Muscle of back (tissue), 13 donors: ENCODE results near the gene CUEDC2. TPM values are rescaled to one million over a fixed set of nuclear protein-coding genes. Genes with fewer than 3 reads are reported as not detected.

Experiments
- DNase-seq, 3 donors: peaks; one replicate each; pipeline versions ENCODE4 v3.0.0 to v3.0.0-alpha.2; 2013
- long read RNA-seq, 9 donors: transcript quantifications; one replicate each; lab custom pipeline, GENCODE V29; 2026
- polyA plus RNA-seq, 10 donors: library from polyadenylated mRNA; unstranded; fragments of 120-200 nt; gene quantifications; one replicate each; pipeline ENCODE4 v1.2.1, GENCODE V29; 2013; ENCODE audit not compliant: insufficient read length in 10 of 10

The CUEDC2 gene
- polyA plus RNA-seq = 10 to 100 TPM; 45.7 to 63.9 (median 52.8) TPM
- long read RNA-seq, donor 1, transcript CUEDC2-201 (9 exons, 1,191 nt) = major isoform, 26 of 37 reads
- long read RNA-seq, donor 1, partial matches to known transcripts = 11 of 37 reads
- long read RNA-seq, donor 1, other reads (novel, unspliced or antisense) = 0 of 37 reads
- long read RNA-seq, donor 2, transcript CUEDC2-201 (9 exons, 1,191 nt) = major isoform, 27 of 35 reads
- long read RNA-seq, donor 2, partial matches to known transcripts = 7 of 35 reads
- long read RNA-seq, donor 2, other reads (novel, unspliced or antisense) = 0 of 35 reads
- long read RNA-seq, donor 3 = 0 reads
- long read RNA-seq, donor 4, transcript CUEDC2-201 (9 exons, 1,191 nt) = major isoform, 26 of 40 reads
- long read RNA-seq, donor 4, partial matches to known transcripts = 12 of 40 reads
- long read RNA-seq, donor 4, other reads (novel, unspliced or antisense) = 0 of 40 reads
- long read RNA-seq, donor 5, transcript CUEDC2-201 (9 exons, 1,191 nt) = major isoform, 39 of 40 reads
- long read RNA-seq, donor 5, partial matches to known transcripts = 0 of 40 reads
- long read RNA-seq, donor 5, other reads (novel, unspliced or antisense) = 0 of 40 reads
- long read RNA-seq, donor 6, transcript CUEDC2-201 (9 exons, 1,191 nt) = major isoform, 38 of 55 reads
- long read RNA-seq, donor 6, partial matches to known transcripts = 11 of 55 reads
- long read RNA-seq, donor 6, other reads (novel, unspliced or antisense) = 5 of 55 reads
- long read RNA-seq, donor 7, transcript CUEDC2-201 (9 exons, 1,191 nt) = major isoform, 16 of 22 reads
- long read RNA-seq, donor 7, partial matches to known transcripts = 5 of 22 reads
- long read RNA-seq, donor 7, other reads (novel, unspliced or antisense) = 0 of 22 reads
- long read RNA-seq, donor 8, transcript CUEDC2-201 (9 exons, 1,191 nt) = major isoform, 17 of 18 reads
- long read RNA-seq, donor 8, partial matches to known transcripts = 0 of 18 reads
- long read RNA-seq, donor 8, other reads (novel, unspliced or antisense) = 0 of 18 reads
- long read RNA-seq, donor 9, partial matches to known transcripts = 0 of 5 reads
- long read RNA-seq, donor 9, other reads (novel, unspliced or antisense) = 0 of 5 reads

- DNase-seq = peak; percentile 97 to 98 (median 98)
Measured at GRCh38 chr10:102432162-102432950, at the start of gene CUEDC2. Gene CUEDC2 (minus strand): TSS chr10:102432574. CDS start chr10:102425188, 7,386 bp downstream.

- no peak for DNase-seq
Measured at GRCh38 chr10:102480396-102480795, 48.0 kb upstream of the CUEDC2 start.

- DNase-seq = no peak
Measured at GRCh38 chr10:102479651-102480050, 47.3 kb upstream of the CUEDC2 start.

- no peak for DNase-seq
Measured at GRCh38 chr10:102476466-102477141, 44.2 kb upstream of the CUEDC2 start.

GRCh38 chr10:102475451-102476040, 43.2 kb upstream of the CUEDC2 start:
- DNase-seq = no peak

GRCh38 chr10:102473445-102474331, 41.3 kb upstream of the CUEDC2 start:
- no peak for DNase-seq

- DNase-seq = no peak
Measured at GRCh38 chr10:102470579-102471546, 38.5 kb upstream of the CUEDC2 start.

GRCh38 chr10:102468683-102469082, 36.3 kb upstream of the CUEDC2 start:
- DNase-seq = no peak

- DNase-seq = no peak
Measured at GRCh38 chr10:102467971-102468438, 35.6 kb upstream of the CUEDC2 start.

- no peak for DNase-seq
Measured at GRCh38 chr10:102467318-102467717, 34.9 kb upstream of the CUEDC2 start.

GRCh38 chr10:102465466-102465865, 33.1 kb upstream of the CUEDC2 start:
- DNase-seq = no peak

GRCh38 chr10:102463983-102464382, 31.6 kb upstream of the CUEDC2 start:
- DNase-seq = no peak

- DNase-seq = no peak
Measured at GRCh38 chr10:102462512-102463054, 30.2 kb upstream of the CUEDC2 start.

- DNase-seq = peak; percentile 79 to 88 (median 80)
Measured at GRCh38 chr10:102461187-102462054, 29.0 kb upstream of the CUEDC2 start.

GRCh38 chr10:102460836-102461186, 28.4 kb upstream of the CUEDC2 start:
- no peak for DNase-seq

- no peak for DNase-seq
Measured at GRCh38 chr10:102458656-102459055, 26.3 kb upstream of the CUEDC2 start.
